MCF 10A (cell line): ENCODE measurements around the gene SLC25A12. TPM values are rescaled to one million over a fixed set of nuclear protein-coding genes. Genes with fewer than 3 reads are reported as not detected.
"Not testable (repeated sequence)": the region's sequence is repeated elsewhere in the genome, so short reads cannot be mapped to it uniquely, and the experiment has no call there.

Source experiments
- BruUV-seq: library from RNA; stranded (reverse); fragments of 400-500 nt; replicated peaks from 2 replicates; lab custom pipeline; 2021; lab: Mats Ljungman, UMichigan
- CTCF ChIA-PET: fragments of 300-600 bp; sonication (Branson Sonifier 250); formaldehyde crosslinking; extraction: SDS; loops from one replicate; lab custom pipeline; 2021; ENCODE audit warnings: antibody characterized with exemption, inconsistent platforms; lab: Yijun Ruan, JAX
- POLR2A ChIA-PET: fragments of 300-600, 350-650 bp; sonication (Branson Sonifier 250); formaldehyde crosslinking; extraction: SDS; loops from one replicate; lab custom pipeline; 2020; ENCODE audit warnings: antibody characterized with exemption, inconsistent platforms; lab: Yijun Ruan, JAX
- DNase-seq: peaks from one replicate; pipeline ENCODE4 v3.0.0-alpha.2; 2018; ENCODE audit not compliant: unreplicated experiment
- H3K27ac Mint-ChIP-seq: one replicate; pipeline ENCODE4 v1.8.0; 2022; ENCODE audit warnings: mild to moderate bottlenecking, low read depth, mixed read lengths; ENCODE audit not compliant: unreplicated experiment
- H3K27me3 Mint-ChIP-seq: one replicate; pipeline ENCODE4 v1.8.0; 2022; ENCODE audit warnings: mixed read lengths; ENCODE audit not compliant: insufficient read depth, unreplicated experiment
- H3K36me3 Mint-ChIP-seq: one replicate; pipeline ENCODE4 v1.8.0; 2022; ENCODE audit warnings: mild to moderate bottlenecking, moderate library complexity, mixed read lengths; ENCODE audit not compliant: insufficient read depth, unreplicated experiment
- H3K4me1 Mint-ChIP-seq: one replicate; pipeline ENCODE4 v1.8.0; 2022; ENCODE audit warnings: mixed read lengths; ENCODE audit not compliant: insufficient read depth, unreplicated experiment
- H3K4me3 Mint-ChIP-seq: one replicate; pipeline ENCODE4 v1.8.0; 2022; ENCODE audit warnings: mild to moderate bottlenecking, moderate library complexity, mixed read lengths; ENCODE audit not compliant: unreplicated experiment
- H3K9me3 Mint-ChIP-seq: one replicate; pipeline ENCODE4 v1.8.0; 2022; ENCODE audit warnings: mixed read lengths; ENCODE audit not compliant: unreplicated experiment
- CTCF ChIP-seq: fragments of 200-600 bp; IDR thresholded peaks from one replicate; pipeline ENCODE4 v1.8.0; 2022; ENCODE audit warnings: antibody characterized with exemption, mild to moderate bottlenecking; ENCODE audit not compliant: unreplicated experiment
- intact Hi-C: fragments of 100-400 bp; cut with micrococcal nuclease; formaldehyde crosslinking; loops from 2 replicates; pipeline ENCODE4 v1.14.1; 2022
- total RNA-seq: library from RNA; stranded (reverse); gene quantifications from 2 replicates; pipeline ENCODE4 v1.2.3, GENCODE V29; 2022

SLC25A12 gene
- total RNA-seq, 1 experiment from 2014 or later: 12.5 TPM

DNA sequence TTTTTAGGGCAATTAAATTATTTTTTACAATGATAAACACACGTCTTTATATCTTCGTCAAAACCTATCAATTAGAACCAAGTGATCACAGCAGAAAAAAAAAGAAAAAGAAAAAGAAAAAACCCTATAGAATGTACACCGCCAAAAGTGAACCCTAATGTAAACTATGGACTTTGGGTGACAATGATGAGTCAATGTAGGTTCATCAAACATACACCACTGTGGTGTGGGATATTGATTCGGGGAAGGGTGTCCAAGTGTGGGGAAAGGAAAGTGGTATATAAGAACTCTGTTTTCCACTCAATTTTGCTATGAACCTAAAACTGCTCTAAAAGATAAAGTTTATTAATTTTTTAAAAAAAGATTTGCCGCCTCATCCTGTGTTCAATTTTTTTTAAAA lies 121.7 kb downstream of the SLC25A12 start:
- no TSS peak for BruUV-seq
- CTCF ChIA-PET: no interaction called here
- Mint-ChIP-seq H3K27me3 (no peaks in the 10 kb centered on the region), H3K4me1 (no peaks in the 10 kb centered on the region), H3K4me3 (no peak overlapping the region), H3K36me3 (no peaks in the 10 kb centered on the region), H3K27ac (no peak overlapping the region), H3K9me3 (no peaks in the 10 kb centered on the region)
- DNase-seq: no peak
- intact Hi-C loops: no loop called here
- POLR2A ChIA-PET: no interaction called here
- no peak for TF ChIP-seq CTCF

- DNase-seq: no peak
- H3K4me3 Mint-ChIP-seq: no peak overlapping the region
- no peak overlapping the region for H3K27ac Mint-ChIP-seq
- H3K4me1 Mint-ChIP-seq: no peaks in the 10 kb centered on the region
- H3K9me3 Mint-ChIP-seq: no peaks in the 10 kb centered on the region
- no peaks in the 10 kb centered on the region for H3K27me3 Mint-ChIP-seq
- TF ChIP-seq CTCF: no peak
- CTCF ChIA-PET: interaction anchor here (0.7 kb wide), 1 partner anchor 1363 kb away, joined by 3 read pairs; no protein-coding TSS in a partner anchor
- BruUV-seq: no TSS peak
- intact Hi-C loops: no loop called here
- peaks cover 9% of the 10 kb centered on the region for H3K36me3 Mint-ChIP-seq
- POLR2A ChIA-PET: no interaction called here
Measured at GRCh38 chr2:171771463-171771862, 122.6 kb downstream of the SLC25A12 start.

DNA sequence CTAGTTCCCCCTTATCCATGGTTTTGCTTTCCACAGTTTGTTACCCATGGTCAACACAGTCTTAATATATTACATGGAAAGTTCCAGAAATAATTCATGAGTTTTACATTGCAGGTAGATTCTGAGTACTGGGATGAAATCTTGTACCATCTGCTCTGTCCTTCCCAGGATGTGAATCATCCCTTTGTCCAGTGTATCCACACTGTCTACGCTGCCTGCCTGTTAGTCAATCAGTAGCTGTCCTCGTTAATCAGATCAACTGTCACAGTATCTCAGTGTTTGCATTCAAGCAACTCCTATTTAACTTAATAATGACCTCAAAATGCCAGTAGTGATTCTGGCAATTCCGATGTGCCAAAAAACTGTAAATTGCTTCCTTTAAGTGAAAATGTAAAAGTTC lies 130.4 kb downstream of the SLC25A12 start:
- peaks cover 52% of the 10 kb centered on the region for H3K36me3 Mint-ChIP-seq
- intact Hi-C loops: no loop called here
- no TSS peak for BruUV-seq
- no peak overlapping the region for H3K4me3 Mint-ChIP-seq
- peaks cover 18% of the 10 kb centered on the region for H3K4me1 Mint-ChIP-seq
- DNase-seq: peak; percentile 47
- CTCF ChIA-PET: no interaction called here
- no peak overlapping the region for H3K27ac Mint-ChIP-seq
- no peaks in the 10 kb centered on the region for H3K9me3 Mint-ChIP-seq
- POLR2A ChIA-PET: no interaction called here
- no peak for TF ChIP-seq CTCF
- H3K27me3 Mint-ChIP-seq: no peaks in the 10 kb centered on the region

DNA sequence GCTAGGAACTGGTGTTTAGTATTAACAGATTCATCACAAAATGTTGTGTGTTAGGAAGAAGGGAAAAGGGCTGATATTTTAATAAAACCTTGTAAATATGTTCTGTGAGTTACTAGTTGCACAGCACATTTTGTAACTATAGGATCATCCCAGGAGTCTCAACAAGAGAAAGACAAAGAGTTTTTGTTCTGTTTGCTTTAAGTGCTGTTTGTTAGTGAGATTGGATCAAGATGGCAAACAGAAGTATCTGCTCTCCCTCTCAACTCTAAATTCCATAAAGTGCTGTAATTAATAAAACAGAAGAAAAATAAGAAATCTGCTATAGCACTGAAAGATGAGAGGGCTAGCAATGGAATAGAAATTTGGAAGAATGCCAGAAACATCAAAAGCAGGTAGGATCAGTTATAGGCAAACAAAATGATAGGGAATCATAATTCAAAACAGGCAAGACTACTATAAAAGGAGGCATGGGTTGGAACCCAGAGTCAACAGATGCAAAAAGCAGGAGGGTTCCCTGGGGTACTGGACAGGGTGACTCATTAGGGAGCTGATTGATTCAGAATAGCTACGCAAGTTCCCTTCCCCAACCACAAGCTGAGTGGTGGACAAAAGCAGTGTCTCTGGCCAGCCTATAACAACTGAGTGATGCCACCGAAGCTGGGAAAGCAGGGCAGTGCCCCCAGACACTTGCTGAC lies 131.0 kb downstream of the SLC25A12 start:
- no peak overlapping the region for H3K4me3 Mint-ChIP-seq
- peaks cover 18% of the 10 kb centered on the region for H3K4me1 Mint-ChIP-seq
- H3K27me3 Mint-ChIP-seq: no peaks in the 10 kb centered on the region
- no peak overlapping the region for H3K27ac Mint-ChIP-seq
- H3K9me3 Mint-ChIP-seq: no peaks in the 10 kb centered on the region
- POLR2A ChIA-PET: interaction anchor here (0.5 kb wide), 1 partner anchor 21 kb away, joined by 3 read pairs; no protein-coding TSS in a partner anchor
- peak; percentile 42 for DNase-seq
- no TSS peak for BruUV-seq
- H3K36me3 Mint-ChIP-seq: peaks cover 53% of the 10 kb centered on the region
- CTCF ChIA-PET: no interaction called here
- intact Hi-C loops: no loop called here
- no peak for TF ChIP-seq CTCF

- H3K27ac Mint-ChIP-seq, DNase-seq, H3K4me3 Mint-ChIP-seq, H3K9me3 Mint-ChIP-seq, intact Hi-C loops, BruUV-seq, H3K27me3 Mint-ChIP-seq, CTCF ChIA-PET: not testable (repeated sequence)
- H3K36me3 Mint-ChIP-seq: peaks cover 44% of the 10 kb centered on the region
- peaks cover 18% of the 10 kb centered on the region for H3K4me1 Mint-ChIP-seq
- POLR2A ChIA-PET: interaction anchor here (0.9 kb wide), 1 partner anchor 63 kb away, joined by 3 read pairs; no protein-coding TSS in a partner anchor
Measured at GRCh38 chr2:171761176-171761575, 132.9 kb downstream of the SLC25A12 start.

GRCh38 chr2:171758762-171759161 lies 135.3 kb downstream of the SLC25A12 start:
- intact Hi-C loops, DNase-seq, H3K27ac Mint-ChIP-seq, H3K27me3 Mint-ChIP-seq, H3K4me3 Mint-ChIP-seq, H3K9me3 Mint-ChIP-seq, CTCF ChIA-PET, BruUV-seq: not testable (repeated sequence)
- H3K4me1 Mint-ChIP-seq: peaks cover 17% of the 10 kb centered on the region
- H3K36me3 Mint-ChIP-seq: peaks cover 48% of the 10 kb centered on the region
- POLR2A ChIA-PET: interaction anchor here (0.6 kb wide), 1 partner anchor 16 kb away, joined by 3 read pairs; no protein-coding TSS in a partner anchor
